Right atrium auricular region (tissue), 2 donors: ENCODE data around the gene SIK2. TPM values are rescaled to one million over a fixed set of nuclear protein-coding genes. Genes with fewer than 3 reads are reported as not detected.
"Not testable (repeated sequence)": the region's sequence is repeated elsewhere in the genome, so short reads cannot be mapped to it uniquely, and the experiment has no call there.

Experiments
- DNase-seq: peaks from one replicate; pipeline ENCODE4 v3.0.0-alpha.2; 2019; ENCODE audit warnings: low spot score
- H3K27ac ChIP-seq, 2 donors: fragments of 200-600 bp; sonication (generic); 1 replicate in 1 of 2; 2 replicates in 1 of 2; pipeline ENCODE4 v1.5.1; 2016 to 2019
- H3K27me3 ChIP-seq, 2 donors: fragments of 200-600 bp; sonication (generic); one replicate each; pipeline versions ENCODE4 v1.5.1 to v1.6.0; 2017 to 2019
- H3K36me3 ChIP-seq: fragments of 200-600 bp; sonication (generic); one replicate; pipeline ENCODE4 v1.5.1; 2016
- H3K4me1 ChIP-seq, 2 donors: fragments of 200-600 bp; sonication (generic); one replicate each; pipeline versions ENCODE4 v1.5.1 to v1.6.0; 2017 to 2019
- H3K4me3 ChIP-seq, 2 donors: fragments of 200-600 bp; sonication (generic); 1 replicate in 1 of 2; 2 replicates in 1 of 2; pipeline ENCODE4 v1.5.1; 2017 to 2019; ENCODE audit warnings: mild to moderate bottlenecking in 1 of 2, moderate library complexity in 1 of 2
- H3K9me3 ChIP-seq, 2 donors: fragments of 200-600 bp; sonication (generic); one replicate each; pipeline ENCODE4 v1.5.1; 2019
- total RNA-seq, 2 donors: library from RNA; depleted of rRNA; stranded (reverse); fragments of >200 nt; gene quantifications; one replicate each; pipeline ENCODE4 v1.1.0, GENCODE V29; 2016
- TF ChIP-seq, protein P1 (sequence below), 2 donors: fragments of 200-600 bp; sonication (generic); IDR thresholded peaks; one replicate each; pipeline ENCODE4 v1.5.1; 2019; ENCODE audit warnings: antibody characterized with exemption in 2 of 2

The SIK2 gene
- total RNA-seq, 2 donors from 2014 or later: 23.5 to 28.0 TPM

GRCh38 chr11:111639226-111639925, 37.1 kb downstream of the SIK2 start:
- no peak overlapping the region for H3K4me3 ChIP-seq
- peaks cover 0 to 39% of the 10 kb centered on the region in 2 donors for H3K4me1 ChIP-seq
- no peaks in the 10 kb centered on the region for H3K36me3 ChIP-seq
- no peaks in the 10 kb centered on the region for H3K9me3 ChIP-seq
- no peak for DNase-seq
- no peaks in the 10 kb centered on the region for H3K27me3 ChIP-seq
- TF ChIP-seq, protein P1, sequence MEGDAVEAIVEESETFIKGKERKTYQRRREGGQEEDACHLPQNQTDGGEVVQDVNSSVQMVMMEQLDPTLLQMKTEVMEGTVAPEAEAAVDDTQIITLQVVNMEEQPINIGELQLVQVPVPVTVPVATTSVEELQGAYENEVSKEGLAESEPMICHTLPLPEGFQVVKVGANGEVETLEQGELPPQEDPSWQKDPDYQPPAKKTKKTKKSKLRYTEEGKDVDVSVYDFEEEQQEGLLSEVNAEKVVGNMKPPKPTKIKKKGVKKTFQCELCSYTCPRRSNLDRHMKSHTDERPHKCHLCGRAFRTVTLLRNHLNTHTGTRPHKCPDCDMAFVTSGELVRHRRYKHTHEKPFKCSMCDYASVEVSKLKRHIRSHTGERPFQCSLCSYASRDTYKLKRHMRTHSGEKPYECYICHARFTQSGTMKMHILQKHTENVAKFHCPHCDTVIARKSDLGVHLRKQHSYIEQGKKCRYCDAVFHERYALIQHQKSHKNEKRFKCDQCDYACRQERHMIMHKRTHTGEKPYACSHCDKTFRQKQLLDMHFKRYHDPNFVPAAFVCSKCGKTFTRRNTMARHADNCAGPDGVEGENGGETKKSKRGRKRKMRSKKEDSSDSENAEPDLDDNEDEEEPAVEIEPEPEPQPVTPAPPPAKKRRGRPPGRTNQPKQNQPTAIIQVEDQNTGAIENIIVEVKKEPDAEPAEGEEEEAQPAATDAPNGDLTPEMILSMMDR (IDR thresholded peaks at IDR 0.05): no peak
- H3K27ac ChIP-seq: no peak overlapping the region

DNA sequence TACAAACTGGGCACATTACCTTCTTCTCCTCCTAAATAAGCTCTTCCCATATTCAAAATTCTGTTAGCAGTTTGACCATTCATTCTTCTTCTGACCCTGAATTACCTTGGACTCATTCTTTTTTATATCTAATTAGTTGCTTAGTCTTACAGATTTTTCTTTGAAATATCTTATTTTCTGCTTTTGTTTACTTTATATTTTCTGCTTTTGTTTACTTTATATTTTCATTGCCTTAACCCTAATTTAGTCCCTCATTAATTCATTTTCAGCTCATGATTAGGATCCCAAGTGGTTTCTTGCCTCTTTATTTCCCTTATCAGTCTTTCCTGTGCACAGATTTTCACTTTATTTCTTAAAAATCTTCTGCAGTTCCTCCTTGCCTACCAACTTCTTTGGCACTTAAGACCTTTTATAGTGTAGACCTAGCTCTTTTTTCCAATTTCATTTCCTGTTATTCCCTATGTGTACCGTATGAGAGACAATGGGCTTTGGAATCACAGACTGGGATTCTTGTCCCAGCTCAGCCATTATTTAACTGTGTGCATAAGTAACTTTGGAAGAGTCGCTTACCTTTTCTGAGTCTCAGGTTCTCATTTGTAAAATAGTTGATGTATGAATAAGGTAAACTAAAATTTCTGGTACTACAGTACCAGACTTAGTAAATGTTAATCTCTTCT, 39.2 kb downstream of the SIK2 start:
- Histone ChIP-seq H3K27me3 (no peaks in the 10 kb centered on the region), H3K27ac (no peak overlapping the region), H3K36me3 (no peaks in the 10 kb centered on the region)

DNA sequence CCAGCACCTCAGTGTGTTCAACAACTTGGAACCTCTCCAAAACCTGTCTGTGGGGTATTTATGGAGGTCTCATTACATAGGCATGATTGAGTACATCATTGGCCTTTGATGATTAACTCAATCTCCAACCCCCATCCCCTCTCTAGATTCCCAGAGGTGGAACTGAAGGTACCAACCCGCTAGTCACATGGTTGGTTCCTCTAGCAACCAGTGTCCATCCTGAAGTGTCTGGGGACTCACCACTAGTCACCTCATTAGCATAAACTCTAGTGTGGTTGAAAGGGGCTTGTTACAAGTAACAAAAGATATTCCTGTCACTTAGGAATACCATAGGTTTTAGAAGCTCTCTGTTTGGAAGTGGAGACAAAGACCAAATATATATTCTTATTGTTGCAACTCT, 40.3 kb downstream of the SIK2 start:
- H3K36me3 ChIP-seq: no peaks in the 10 kb centered on the region
- H3K9me3 ChIP-seq: no peaks in the 10 kb centered on the region
- no peaks in the 10 kb centered on the region for H3K27me3 ChIP-seq
- TF ChIP-seq, protein P1 (IDR thresholded peaks at IDR 0.05): no peak
- no peak for DNase-seq
- H3K27ac ChIP-seq: no peak overlapping the region
- H3K4me1 ChIP-seq: peaks cover 0 to 22% of the 10 kb centered on the region in 2 donors
- no peak overlapping the region for H3K4me3 ChIP-seq

More for the DNA sequence above, 39.2 kb downstream of the SIK2 start:
- TF ChIP-seq, protein P1 (IDR thresholded peaks at IDR 0.05): no peak
- no peak overlapping the region for H3K4me3 ChIP-seq
- no peak for DNase-seq
- peaks cover 0 to 27% of the 10 kb centered on the region in 2 donors for H3K4me1 ChIP-seq
- no peaks in the 10 kb centered on the region for H3K9me3 ChIP-seq

DNA sequence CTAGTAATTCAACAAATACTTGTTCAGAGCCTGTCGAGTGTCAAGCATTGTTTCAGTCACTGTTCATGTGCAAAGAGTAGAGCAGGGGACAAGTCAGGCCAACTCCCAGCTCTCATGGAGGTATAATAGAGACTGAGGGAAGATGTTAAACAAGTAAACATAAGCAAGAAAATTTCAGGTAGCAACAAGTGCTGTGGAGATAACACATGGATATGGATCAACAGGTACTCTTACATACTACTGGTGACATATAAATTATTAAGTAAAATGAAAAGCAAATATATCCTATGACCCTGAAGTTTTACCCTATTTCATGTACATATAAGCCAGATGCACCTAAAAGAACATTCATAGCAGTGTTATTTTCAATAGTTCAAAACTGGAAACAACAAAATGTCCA, 42.7 kb downstream of the SIK2 start:
- no peak overlapping the region for H3K4me3 ChIP-seq
- TF ChIP-seq, protein P1 (IDR thresholded peaks at IDR 0.05): no peak
- no peaks in the 10 kb centered on the region for H3K9me3 ChIP-seq
- no peaks in the 10 kb centered on the region for H3K27me3 ChIP-seq
- H3K36me3 ChIP-seq: no peaks in the 10 kb centered on the region
- peaks cover 0 to 13% of the 10 kb centered on the region in 2 donors for H3K4me1 ChIP-seq
- no peak overlapping the region for H3K27ac ChIP-seq
- DNase-seq: no peak

GRCh38 chr11:111645657-111646316, 43.5 kb downstream of the SIK2 start:
- TF ChIP-seq, protein P1 (IDR thresholded peaks at IDR 0.05): no peak
- Histone ChIP-seq H3K27ac (no peak overlapping the region), H3K9me3 (no peaks in the 10 kb centered on the region), H3K36me3 (no peaks in the 10 kb centered on the region), H3K4me3 (no peak overlapping the region), H3K4me1 (peaks cover 0 to 12% of the 10 kb centered on the region in 2 donors), H3K27me3 (no peaks in the 10 kb centered on the region)
- DNase-seq: no peak

- DNase-seq, H3K4me1 ChIP-seq, H3K4me3 ChIP-seq, H3K27me3 ChIP-seq, H3K27ac ChIP-seq, H3K36me3 ChIP-seq, H3K9me3 ChIP-seq: not testable (repeated sequence)
Observed at GRCh38 chr11:111651336-111651735, 49.1 kb downstream of the SIK2 start.
